ENCODE data around the gene BBS2.

GRCh38 chr16:56475201-56475600, 44.6 kb downstream of the BBS2 start:
- TF ChIP-seq CTCF (conservative IDR thresholded peaks at IDR 0.05) (no peak), ZFX (IDR thresholded peaks at IDR 0.05) (no peak)

All from C4-2B (cell line).